CD4-positive, alpha-beta T cell treated with Interleukin-17A for 1 hour (primary cell): ENCODE measurements around the gene SV2B.

Source experiments
- DNase-seq: peaks from one replicate; pipeline ENCODE4 v3.0.0-alpha.2; 2020

The SV2B gene

GRCh38 chr15:91142106-91142744 is 42.2 kb downstream of the SV2B start:
- DNase-seq, result peak; percentile 3

- no peak for DNase-seq
Measured at GRCh38 chr15:91142946-91143345, 42.9 kb downstream of the SV2B start.

- no peak for DNase-seq
Measured at GRCh38 chr15:91146728-91147127, 46.7 kb downstream of the SV2B start.

GRCh38 chr15:91148243-91148642 is 48.2 kb downstream of the SV2B start:
- no peak for DNase-seq

- DNase-seq, result no peak
Measured at GRCh38 chr15:91150502-91151160, 50.6 kb downstream of the SV2B start.

GRCh38 chr15:91151781-91152563 is 51.9 kb downstream of the SV2B start:
- no peak for DNase-seq

GRCh38 chr15:91152896-91153581 is 53.0 kb downstream of the SV2B start:
- no peak for DNase-seq

- no peak for DNase-seq
Measured at GRCh38 chr15:91153954-91154353, 53.9 kb downstream of the SV2B start.

GRCh38 chr15:91156175-91156726 is 56.2 kb downstream of the SV2B start:
- DNase-seq, result no peak

- no peak for DNase-seq
Measured at GRCh38 chr15:91158415-91159394, 58.6 kb downstream of the SV2B start.

- no peak for DNase-seq
Measured at GRCh38 chr15:91165850-91166249, 65.8 kb downstream of the SV2B start.

GRCh38 chr15:91168457-91168856 is 68.4 kb downstream of the SV2B start:
- DNase-seq, result no peak

- no peak for DNase-seq
Measured at GRCh38 chr15:91171334-91171733, 71.3 kb downstream of the SV2B start.

- no peak for DNase-seq
Measured at GRCh38 chr15:91182101-91182500, 82.0 kb downstream of the SV2B start.

GRCh38 chr15:91183596-91183995 is 83.5 kb downstream of the SV2B start:
- DNase-seq, result no peak

- DNase-seq, result no peak
Measured at GRCh38 chr15:91184441-91184840, 84.4 kb downstream of the SV2B start.

- no peak for DNase-seq
Measured at GRCh38 chr15:91186904-91187656, 87.0 kb downstream of the SV2B start.

GRCh38 chr15:91192285-91192684 is 92.2 kb downstream of the SV2B start:
- no peak for DNase-seq

- DNase-seq, result no peak
Measured at GRCh38 chr15:91192690-91193377, 92.8 kb downstream of the SV2B start.

- DNase-seq, result no peak
Measured at GRCh38 chr15:91193378-91193720, 93.3 kb downstream of the SV2B start.

GRCh38 chr15:91196127-91196526 is 96.1 kb downstream of the SV2B start:
- DNase-seq, result no peak
